Dermis blood vessel endothelial cell (primary cell): ENCODE measurements around the gene KCNMB2. TPM values are rescaled to one million over a fixed set of nuclear protein-coding genes. Genes with fewer than 3 reads are reported as not detected.
"Not testable (repeated sequence)": the region's sequence is repeated elsewhere in the genome, so short reads cannot be mapped to it uniquely, and the experiment has no call there.

Experiments
- DNase-seq: peaks from one replicate; pipeline ENCODE4 v3.0.0; 2010
- total RNA-seq: library from RNA; depleted of rRNA; stranded (reverse); fragments of >200 nt; gene quantifications from 2 replicates; pipeline ENCODE4 v1.2.3, GENCODE V29; 2014

KCNMB2 gene
- total RNA-seq = not detected in 2 replicates

- no peak for DNase-seq
These were observed at the start of gene KCNMB2 for GRCh38 chr3:178536211-178537079. TSS of gene KCNMB2 (plus strand) at chr3:178536436.

GRCh38 chr3:178486903-178487302, 49.3 kb upstream of the KCNMB2 start:
- DNase-seq = no peak

- no peak for DNase-seq
These were observed 48.5 kb upstream of the KCNMB2 start for GRCh38 chr3:178487752-178488151.

GRCh38 chr3:178491751-178492150, 44.5 kb upstream of the KCNMB2 start:
- DNase-seq = no peak

GRCh38 chr3:178492491-178492890, 43.7 kb upstream of the KCNMB2 start:
- DNase-seq = no peak

- no peak for DNase-seq
These were observed 41.9 kb upstream of the KCNMB2 start for GRCh38 chr3:178494386-178494785.

GRCh38 chr3:178496911-178497310, 39.3 kb upstream of the KCNMB2 start:
- no peak for DNase-seq

GRCh38 chr3:178498871-178499270, 37.4 kb upstream of the KCNMB2 start:
- DNase-seq = no peak

- no peak for DNase-seq
These were observed 35.6 kb upstream of the KCNMB2 start for GRCh38 chr3:178500631-178501030.

- peak; percentile 13 for DNase-seq
These were observed 32.1 kb upstream of the KCNMB2 start for GRCh38 chr3:178504128-178504527.

- no peak for DNase-seq
These were observed 30.4 kb upstream of the KCNMB2 start for GRCh38 chr3:178505832-178506231.

GRCh38 chr3:178507507-178508442, 28.5 kb upstream of the KCNMB2 start:
- DNase-seq = no peak

- no peak for DNase-seq
These were observed 27.8 kb upstream of the KCNMB2 start for GRCh38 chr3:178508443-178508825.

GRCh38 chr3:178510496-178510895, 25.7 kb upstream of the KCNMB2 start:
- DNase-seq = no peak

GRCh38 chr3:178512647-178513046, 23.6 kb upstream of the KCNMB2 start:
- no peak for DNase-seq

- DNase-seq = no peak
These were observed 22.5 kb upstream of the KCNMB2 start for GRCh38 chr3:178513546-178514380.

GRCh38 chr3:178514401-178514800, 21.8 kb upstream of the KCNMB2 start:
- no peak for DNase-seq

- DNase-seq = not testable (repeated sequence)
These were observed 21.0 kb upstream of the KCNMB2 start for GRCh38 chr3:178515076-178515744.

GRCh38 chr3:178517665-178518334, 18.4 kb upstream of the KCNMB2 start:
- DNase-seq = no peak

- DNase-seq = no peak
These were observed 17.4 kb upstream of the KCNMB2 start for GRCh38 chr3:178518660-178519396.

GRCh38 chr3:178519701-178520100, 16.5 kb upstream of the KCNMB2 start:
- DNase-seq = no peak
